AG09309 (cell line): ENCODE results near the gene SLC9A8.

Source experiments
- DNase-seq: peaks from one replicate; pipeline ENCODE4 v3.0.0-alpha.2; 2010; ENCODE audit warnings: low read depth
- H3K4me3 ChIP-seq: 2 replicates; pipeline ENCODE4 v1.5.1; 2011; ENCODE audit warnings: mild to moderate bottlenecking, low read depth, low read length, moderate library complexity; ENCODE audit not compliant: control insufficient read depth
- CTCF ChIP-seq: IDR thresholded peaks from 2 replicates; pipeline ENCODE4 v1.5.1; 2011; ENCODE audit warnings: mild to moderate bottlenecking, low read depth, low read length, inconsistent platforms; ENCODE audit not compliant: insufficient read depth, control insufficient read depth; ENCODE audit errors: missing control alignments

SLC9A8 gene

DNA sequence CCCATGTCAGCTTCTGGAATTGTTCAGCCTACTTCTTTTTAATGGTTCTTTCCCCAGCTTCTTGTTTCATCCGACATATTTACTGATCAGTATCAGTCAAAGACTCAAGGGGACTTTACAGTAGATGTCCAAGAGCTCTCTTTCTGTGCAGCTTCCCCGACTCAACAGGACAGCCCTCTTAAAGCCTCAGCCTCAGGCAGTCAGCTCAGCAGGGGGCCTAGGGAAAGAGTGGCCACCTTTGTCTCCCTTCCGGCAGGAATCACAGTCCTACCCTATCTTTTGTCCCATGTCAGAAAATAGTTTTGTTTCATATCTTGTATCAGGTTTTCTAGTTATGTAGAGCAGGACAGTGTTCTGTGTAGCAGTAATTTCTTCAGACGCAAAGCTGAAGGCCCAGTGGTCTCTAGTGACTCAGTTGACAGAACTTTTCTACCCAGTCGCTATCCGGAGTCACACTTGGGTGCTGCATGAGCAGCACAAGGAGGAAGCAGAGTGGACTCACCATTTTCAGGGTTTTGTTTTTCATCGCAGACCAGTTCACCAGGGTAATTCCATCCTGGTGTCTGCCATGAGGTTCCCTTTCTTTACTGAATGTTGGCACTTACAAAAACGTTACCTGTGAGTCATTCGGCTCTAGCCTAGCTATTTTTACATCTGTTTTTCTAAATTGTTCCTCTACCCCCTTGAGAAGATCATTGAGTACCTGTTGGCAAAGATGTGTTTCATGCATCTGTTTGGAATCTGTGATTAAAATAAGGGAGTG is 55.0 kb downstream of the SLC9A8 start:
- H3K4me3 ChIP-seq = no peak overlapping the region
- DNase-seq = no peak
- no peak for TF ChIP-seq CTCF

- TF ChIP-seq CTCF = no peak
- no peak for DNase-seq
- H3K4me3 ChIP-seq = no peak overlapping the region
Measured at GRCh38 chr20:49868538-49868937, 55.9 kb downstream of the SLC9A8 start.

GRCh38 chr20:49868964-49869363 is 56.3 kb downstream of the SLC9A8 start:
- no peak for DNase-seq
- no peak overlapping the region for H3K4me3 ChIP-seq
- no peak for TF ChIP-seq CTCF

DNA sequence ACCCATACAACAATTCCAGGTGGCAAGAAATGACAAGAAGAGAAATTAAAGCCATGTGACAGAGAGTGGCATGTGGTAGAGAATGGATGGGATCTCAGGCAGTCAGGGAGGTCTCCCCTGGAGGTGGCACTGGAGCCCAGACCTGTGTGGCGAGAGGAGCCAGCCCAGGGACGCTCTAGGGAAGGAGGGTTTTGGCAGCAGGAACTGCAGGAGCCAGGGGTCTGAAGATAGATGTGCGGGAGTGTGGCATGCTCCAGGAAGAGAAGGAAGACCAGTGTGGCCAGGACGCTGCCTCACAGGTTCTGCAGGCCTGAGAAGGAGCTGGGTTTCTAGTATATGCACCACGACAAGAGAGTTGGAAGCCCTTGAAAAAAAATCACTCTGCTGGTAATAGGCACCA is 57.6 kb downstream of the SLC9A8 start:
- no peak for TF ChIP-seq CTCF
- no peak overlapping the region for H3K4me3 ChIP-seq
- no peak for DNase-seq

DNA sequence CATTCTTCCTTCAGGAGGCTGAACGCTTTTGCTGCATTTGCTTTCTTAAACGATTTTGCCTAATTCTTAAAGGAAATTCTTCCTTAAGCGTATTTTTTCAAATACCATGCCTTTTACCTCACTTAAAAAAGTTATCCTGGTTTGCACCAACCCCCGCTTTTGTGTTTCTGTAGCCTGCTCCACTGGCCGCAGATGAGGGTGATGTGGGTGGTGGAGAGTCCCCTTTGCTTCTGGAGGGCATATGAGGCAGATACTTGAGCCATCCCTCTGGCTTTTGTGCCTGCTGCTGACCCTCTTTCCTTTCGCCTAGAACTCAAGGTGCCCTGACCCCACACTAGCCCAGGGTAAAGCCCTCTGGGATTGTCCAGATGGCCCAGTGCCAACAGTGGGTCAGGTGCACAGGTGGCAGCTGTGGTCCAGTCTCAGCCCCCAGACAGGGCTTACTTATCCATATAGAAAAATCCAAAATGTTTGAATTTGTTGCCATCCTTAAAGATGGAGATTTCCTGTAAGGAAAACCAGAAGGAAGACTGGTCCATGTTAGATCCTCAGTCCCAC is 58.8 kb downstream of the SLC9A8 start:
- DNase-seq = no peak
- TF ChIP-seq CTCF = no peak

GRCh38 chr20:49872056-49872455 is 59.4 kb downstream of the SLC9A8 start:
- no peak overlapping the region for H3K4me3 ChIP-seq
- no peak for TF ChIP-seq CTCF
- no peak for DNase-seq

More for the DNA sequence above, 58.8 kb downstream of the SLC9A8 start:
- H3K4me3 ChIP-seq = no peak overlapping the region
